GM18519 (cell line): Measurements from ENCODE around the gene CCS.
"Not testable (repeated sequence)": the region's sequence is repeated elsewhere in the genome, so short reads cannot be mapped to it uniquely, and the experiment has no call there.

ENCODE experiments used
- ATAC-seq: cut with Tn5 transposase; IDR thresholded peaks from one replicate; pipeline ENCODE4 v1.9.1; 2021; ENCODE audit warnings: mild to moderate bottlenecking, moderate library complexity; ENCODE audit not compliant: unreplicated experiment, low FRiP score

CCS gene

DNA sequence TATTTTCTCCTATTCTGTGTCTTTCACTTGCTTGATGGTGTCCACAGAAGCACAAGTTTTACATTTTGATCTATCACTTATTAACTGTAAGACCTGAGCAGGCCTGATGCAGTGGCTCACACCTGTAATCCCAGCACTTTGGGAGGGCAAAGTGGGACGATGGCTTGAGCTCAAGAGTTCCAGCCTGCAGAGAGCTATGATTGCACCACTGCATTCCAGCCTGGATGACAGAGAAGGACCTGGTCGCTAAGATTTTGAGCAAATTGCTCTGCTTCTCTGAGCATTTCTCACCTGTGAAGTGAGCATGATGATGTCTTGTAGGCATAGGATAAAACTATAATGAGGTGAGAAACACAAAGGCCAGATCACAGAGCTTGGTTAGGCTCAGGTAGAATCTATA, 6.8 kb upstream of the CCS start:
- ATAC-seq = no peak

DNA sequence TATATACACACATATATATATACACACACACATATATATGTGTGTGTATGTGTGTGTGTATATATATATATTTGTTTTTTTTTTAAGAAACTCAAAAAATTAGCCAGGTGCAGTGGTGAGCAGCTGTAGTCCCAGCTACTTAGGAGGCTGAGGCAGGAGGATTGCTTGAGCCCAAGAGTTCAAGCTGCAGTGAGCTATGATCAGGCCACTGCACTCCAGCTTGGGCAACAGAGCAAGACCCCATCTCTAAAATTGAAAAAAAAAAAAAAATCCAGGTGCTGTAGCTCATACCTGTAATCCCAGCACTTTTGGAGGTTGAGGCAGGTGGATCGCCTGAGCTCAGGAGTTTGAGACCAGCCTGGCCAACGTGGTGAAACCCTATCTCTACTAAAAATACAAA, 3.7 kb upstream of the CCS start:
- ATAC-seq = not testable (repeated sequence)

DNA sequence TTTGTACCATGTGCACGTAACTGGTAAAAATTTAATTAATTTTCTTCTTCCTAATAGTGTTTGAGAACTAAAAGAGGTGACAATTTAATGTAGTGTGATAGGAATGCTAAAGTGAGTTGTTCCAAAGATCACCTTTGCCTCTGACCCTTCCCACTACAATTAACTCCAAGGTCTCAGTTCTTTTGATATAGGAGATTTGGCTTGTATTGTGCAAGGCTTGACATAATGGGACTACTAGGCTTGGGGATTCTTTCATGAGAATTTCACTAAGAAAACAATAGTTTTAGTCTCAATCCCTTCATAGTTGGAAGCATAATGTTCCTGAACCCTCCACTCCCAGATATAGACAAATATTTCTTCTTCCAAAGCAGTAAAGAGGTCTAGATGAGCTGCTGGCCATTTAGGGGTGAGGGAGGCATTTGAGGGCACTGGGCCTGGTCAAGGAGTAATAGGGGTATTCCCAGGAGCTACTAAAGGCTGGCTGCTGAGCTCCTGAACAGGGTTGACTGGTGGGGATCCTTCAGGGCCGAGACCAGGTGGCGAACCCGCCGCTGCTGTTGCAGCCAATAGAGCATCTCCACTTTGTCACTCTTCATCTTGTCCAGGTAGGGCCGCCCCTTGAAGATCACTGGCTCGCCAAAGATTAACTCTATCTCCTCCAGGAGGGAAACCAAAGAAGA, 2.8 kb upstream of the CCS start:
- no peak for ATAC-seq

DNA sequence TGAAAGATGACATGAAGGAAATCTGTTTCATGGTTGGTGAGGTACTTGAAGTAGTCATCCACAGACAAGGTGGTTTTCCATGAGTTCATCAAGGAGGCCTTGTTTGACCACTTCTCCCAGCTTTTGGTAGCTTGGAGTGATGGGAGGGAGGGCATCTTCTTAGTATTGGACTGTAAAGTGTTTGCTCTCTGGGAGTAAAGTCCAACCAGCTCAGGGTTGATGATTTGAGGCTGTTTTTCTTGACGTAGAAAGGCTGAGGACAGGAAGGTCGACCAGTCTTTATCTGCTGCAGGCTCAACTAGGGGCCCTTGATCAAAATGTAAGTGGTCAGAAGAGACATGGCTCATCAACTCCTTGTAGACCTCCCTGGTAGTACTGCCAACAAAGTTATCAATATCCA, 1.8 kb upstream of the CCS start:
- no peak for ATAC-seq

DNA sequence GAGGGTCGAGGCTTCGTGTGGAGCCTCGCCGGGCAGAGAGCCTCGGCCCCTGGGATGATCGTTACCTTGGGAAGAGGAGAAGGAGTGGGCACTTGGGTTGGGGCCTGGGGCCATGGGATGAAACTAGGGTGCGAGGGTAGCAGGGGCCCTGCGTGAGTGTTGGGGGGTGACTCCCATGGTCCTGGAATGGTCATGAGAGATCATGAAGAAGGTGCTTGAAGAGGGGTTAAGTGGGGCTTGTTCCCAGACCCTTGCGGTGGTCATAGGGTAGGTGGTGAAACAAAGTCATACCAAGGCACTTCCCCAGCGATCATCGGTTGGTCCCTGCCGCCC, 284 bp downstream of the CCS start:
- peak; percentile 11 for ATAC-seq

DNA sequence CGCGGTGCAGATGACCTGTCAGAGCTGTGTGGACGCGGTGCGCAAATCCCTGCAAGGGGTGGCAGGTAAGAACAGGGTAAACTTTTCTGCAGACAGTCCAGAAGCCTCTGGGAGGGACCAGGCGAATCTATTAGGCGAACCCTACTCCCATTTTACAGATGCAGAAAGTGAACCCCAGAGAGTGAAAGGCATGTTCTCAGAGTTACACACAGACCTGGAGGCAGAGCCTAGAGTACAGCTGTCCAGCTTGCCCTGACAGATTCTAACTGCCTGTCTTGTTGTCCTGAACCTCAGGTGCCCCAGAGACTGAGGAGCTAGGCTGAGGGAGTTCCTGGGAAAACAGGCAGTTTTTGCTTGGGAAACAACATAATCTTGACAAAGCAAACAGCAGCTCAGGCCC, 665 bp downstream of the CCS start:
- no peak for ATAC-seq

DNA sequence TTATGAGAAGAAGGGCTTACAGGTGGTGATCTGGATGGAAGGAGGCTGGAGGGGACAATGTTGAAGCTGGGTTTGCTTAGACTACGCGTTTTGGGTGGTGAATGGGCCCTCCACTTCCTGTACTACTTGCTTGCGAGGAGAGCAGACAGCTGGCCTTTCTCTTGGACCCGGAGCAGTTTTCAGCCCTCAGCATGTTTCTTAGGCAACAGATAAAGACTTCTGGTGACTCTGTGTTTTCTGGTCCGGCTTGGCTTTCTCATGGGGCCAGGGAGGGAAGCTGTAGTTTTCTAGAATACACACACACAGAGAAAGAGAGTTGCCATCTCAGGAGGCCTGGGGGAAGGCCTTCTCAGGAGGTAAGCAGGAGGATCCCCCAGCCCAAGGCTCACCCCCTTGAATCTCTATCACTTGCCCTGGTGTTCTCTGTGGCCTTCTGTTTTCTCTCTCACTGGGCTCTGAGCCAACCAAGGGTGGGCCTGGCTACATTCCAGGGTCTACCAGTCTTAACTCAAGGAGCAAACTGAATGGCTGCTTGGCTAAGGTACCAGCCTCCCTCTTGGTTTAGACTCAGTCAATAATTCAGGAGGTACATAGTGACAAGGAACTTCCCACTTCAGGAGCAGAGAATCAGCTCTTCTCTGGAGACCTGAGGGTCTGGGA, 2.4 kb downstream of the CCS start:
- ATAC-seq = no peak

DNA sequence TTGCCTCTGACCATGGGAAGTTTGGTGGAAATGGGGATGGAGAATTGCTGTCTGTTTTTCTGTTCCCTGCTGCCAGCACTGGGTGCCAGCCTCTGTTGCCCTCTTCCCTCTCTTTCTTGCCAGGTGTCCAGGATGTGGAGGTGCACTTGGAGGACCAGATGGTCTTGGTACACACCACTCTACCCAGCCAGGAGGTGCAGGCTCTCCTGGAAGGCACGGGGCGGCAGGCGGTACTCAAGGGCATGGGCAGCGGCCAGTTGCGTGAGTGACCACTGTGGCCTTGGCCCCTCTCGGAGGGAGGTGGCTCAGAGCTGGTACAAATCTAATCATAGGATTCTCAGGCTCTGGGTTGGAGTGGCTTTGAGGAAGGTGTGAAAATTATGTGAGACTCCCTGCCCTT, 6.0 kb downstream of the CCS start:
- ATAC-seq = no peak

DNA sequence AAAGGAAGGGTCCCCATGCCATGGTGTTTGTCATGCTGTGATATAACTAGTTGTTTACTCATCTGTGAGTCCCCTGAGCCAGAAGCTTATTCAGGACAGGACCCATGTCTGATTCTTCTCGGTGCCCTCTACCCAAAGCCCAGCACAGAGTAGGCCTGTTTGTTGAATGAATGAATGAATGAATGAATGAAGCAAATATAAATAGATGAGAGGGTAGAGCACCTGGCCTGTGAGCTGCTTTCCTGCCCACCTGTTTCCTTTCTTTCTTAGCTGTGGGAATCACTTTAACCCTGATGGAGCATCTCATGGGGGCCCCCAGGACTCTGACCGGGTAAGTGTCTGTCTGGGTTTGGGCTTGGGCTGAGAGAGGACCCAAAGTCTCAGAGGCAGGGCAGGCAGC, 7.2 kb downstream of the CCS start:
- no peak for ATAC-seq

DNA sequence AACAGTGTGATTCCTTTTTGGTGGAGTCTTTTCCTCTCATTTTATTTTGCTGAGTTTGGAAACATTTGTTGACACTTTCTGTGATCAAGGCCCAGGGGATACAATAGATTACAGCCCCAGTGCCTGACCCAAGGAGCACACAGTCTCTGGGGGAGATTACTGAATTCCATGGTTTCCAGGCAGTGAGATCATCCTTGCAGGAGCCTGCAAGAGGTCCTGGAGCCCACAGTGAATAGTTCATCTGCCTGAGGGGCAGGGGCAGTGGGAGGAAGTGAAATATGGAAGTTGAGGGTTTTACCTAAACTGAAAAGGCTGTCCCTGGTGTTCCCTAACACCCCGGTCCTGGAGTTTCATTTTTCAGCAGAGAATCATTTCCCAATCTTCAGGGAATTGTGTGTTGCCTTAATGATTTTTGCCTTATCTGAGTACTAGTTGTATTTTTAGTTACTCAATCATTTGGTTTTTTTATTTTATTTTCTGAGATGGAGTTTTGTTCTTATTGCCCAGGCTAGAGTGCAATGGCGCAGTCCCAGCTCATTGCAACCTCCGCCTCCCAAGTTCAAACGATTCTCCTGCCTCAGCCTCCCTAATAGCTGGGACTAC, 7.7 kb downstream of the CCS start:
- no peak for ATAC-seq

DNA sequence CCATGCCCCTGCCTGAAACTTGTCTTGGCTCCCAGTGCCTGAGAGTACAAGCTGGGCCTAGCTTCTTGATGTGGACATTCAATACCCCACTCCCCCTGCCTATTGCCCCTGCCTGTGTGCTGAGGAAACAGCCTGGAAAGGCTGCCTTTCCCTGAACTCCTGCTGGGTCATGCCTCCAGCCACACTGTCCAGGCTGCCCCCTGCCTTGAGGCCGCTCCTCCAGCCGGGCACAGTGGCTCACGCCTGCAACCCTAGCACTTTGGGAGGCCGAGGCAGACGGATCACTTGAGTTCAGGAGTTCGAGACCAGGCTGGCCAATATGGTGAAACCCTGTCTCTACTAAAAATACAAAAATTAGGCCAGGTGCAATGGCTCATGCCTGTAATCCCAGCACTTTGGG, 10.1 kb downstream of the CCS start:
- no peak for ATAC-seq

DNA sequence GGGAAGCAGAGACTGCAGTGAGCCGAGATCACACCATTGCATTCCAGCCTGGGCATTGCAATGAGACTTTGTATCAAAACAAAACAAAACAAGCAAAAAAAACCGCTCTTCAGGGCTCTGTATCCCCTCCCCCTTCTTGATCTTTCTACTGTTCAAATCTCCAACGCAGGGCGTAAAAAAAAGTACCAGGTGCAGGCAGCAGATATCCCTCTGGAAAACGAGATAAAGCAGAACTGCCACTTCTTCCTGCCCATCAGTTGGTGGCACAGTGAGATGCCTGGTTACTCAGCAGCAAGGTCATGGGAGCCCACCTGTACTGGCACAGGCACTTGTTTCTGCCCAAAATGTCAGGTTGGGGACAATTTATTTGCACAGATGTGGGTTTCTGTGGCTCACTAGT, 11.2 kb downstream of the CCS start:
- ATAC-seq = no peak

DNA sequence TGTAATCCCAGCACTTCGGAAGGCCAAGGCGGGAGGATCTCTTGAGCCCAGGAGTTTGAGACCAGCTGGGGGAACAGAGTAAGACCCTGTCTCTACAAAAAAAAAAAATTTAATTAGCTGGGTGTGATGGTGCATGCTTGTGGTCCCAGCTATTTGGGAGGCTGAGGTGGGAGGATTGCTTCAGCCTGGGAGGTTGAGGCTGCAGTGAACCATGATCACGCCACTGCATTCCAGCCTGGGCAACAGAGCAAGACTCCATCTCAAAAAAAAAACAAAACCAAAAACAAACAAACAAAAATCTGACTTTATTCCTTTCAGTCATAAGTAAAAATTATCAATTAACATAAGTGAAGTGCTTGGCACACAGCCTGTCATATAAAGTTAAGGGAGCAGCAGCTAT, 13.6 kb downstream of the CCS start:
- ATAC-seq = not testable (repeated sequence)

DNA sequence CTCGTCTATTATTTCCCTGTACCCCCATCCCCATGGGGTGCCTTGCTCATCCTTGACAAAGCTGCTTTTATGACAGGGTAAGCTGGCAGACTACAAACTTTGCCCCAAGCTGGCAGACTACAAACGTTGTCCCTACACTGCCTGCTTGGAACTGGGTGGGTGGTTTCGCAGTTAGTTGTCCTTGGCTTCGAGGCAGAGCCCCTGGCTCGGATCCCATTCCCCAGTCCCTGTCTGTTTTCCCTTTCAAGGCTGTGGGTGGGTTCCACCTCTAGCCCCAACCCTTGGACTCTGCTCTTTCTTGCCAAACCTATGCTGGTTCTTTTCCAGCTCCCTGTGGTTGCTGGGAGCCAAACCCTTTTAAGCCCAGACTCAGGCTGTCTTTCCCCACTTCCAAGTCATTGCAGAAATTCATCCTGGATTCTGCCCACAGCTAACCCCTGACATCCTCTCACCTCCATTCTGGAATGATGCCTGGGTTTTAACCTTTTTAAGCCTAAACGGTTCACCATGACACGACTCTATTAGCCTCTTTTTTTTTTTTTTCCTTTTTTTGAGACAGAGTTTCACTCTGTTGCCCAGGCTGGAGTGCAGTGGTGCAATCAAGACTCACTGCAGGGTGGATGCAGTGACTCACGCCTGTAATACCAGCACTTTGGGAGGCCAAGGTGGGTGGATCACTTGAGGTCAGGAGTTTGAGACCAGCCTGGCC, 14.3 kb downstream of the CCS start:
- ATAC-seq = no peak

DNA sequence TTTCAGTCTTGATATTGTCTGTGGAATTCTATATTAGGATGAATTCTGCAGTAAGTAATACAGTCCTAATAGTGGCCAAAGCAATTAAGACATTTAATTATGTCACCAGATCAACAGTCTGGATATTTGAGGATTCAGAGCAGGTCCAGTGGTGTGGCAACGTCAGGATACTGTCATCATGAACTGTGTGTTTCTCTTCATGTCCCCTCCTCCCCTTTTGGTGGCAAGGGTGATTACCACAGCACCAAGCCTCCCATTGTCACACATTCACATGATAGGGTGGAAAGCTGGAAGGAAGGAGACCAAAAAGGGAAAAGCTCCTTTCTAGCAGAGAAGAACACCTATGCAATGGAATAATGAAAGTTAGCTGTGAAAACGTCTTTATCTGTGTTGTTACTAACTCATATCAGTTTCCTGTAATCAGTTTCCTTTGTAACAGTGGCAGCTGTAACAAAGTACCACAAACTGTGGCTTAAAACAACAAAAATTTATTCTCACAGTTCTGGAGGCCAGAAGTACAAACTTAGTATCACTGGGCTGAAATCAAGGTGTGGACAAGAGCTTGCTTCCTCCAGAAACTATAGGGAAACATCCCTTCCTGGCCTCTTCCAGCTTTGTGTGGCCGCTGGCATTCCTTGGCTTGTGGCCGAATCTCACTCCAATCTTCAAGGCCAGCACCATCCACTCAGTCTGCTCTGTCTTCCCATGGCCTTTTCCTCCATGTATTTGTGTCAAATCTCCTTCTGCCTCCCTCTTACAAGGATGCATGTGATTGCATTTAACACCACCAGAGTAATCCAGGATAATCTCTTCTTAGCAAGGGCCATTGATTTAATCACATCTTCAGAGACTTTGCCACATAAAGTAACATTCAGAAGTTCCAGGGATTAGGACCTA, 17.0 kb downstream of the CCS start:
- no peak for ATAC-seq

DNA sequence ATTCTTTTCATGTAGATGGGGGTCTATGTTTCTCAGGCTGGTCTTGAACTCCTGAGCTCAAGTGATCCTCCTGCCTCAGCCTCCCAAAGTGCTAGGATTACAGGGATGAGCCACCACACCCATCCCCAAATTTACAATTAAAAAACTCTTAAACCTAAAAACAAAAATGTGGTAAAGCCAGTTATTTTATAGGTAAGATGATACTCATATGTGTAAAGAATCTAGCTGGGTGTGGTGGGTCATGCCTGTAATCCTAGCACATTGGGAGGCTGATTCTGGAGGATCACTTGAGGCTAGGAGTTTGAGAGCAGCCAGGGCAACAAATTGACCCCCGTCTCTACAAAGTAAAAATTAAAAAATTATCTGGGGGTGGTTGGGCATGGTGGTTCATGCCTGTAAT, 19.5 kb downstream of the CCS start:
- ATAC-seq = no peak

DNA sequence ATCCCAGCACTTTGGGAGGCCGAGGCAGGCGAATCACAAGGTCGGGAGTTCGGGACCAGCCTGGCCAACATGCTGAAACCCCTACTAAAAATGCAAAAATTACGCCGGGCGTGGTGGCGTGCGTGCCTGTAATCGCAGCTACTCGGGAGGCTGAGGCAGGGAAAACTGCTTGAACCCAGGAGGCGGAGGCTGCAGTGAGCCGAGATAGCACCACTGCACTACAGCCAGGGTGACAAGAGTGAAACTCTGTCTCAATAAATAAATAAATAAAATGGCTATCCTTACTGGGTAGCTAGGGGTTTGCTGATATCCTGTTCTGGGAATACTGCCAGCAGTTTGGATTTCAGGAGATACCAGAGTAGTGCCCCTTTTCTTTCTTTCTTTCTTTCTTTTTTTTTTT, 21.1 kb downstream of the CCS start:
- ATAC-seq = no peak

DNA sequence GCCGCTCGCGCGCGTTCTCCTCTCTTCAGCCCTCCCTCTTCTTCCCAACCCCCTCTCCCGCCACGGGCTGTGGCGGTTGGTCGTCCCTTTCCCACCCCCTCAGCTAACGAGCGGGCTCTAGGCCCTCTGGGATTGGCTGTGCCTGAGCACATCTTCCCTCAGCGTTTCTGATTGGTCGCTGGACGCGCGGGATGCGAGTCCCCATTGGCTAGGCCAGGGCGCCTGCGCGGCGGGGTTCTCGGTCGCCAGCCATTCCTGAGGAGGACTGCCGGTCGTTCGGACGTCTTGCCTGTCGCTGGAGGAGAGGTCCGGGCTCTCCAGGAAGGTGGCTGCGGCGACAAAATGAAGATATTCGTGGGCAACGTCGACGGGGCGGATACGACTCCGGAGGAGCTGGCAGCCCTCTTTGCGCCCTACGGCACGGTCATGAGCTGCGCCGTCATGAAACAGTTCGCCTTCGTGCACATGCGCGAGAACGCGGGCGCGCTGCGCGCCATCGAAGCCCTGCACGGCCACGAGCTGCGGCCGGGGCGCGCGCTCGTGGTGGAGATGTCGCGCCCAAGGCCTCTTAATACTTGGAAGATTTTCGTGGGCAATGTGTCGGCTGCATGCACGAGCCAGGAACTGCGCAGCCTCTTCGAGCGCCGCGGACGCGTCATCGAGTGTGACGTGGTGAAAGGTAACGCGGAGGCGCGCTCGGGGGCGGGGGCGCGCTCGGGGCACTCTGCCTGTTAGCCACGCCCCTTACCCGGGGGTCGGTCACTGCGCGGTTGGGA, 23.6 kb downstream of the CCS start, which contains the start of gene RBM14:
TSS of gene RBM14 (plus strand) at position 252 of the 776 bp plus-strand sequence. CDS start at position 343, 91 bp downstream.
- ATAC-seq = peak; percentile 85

DNA sequence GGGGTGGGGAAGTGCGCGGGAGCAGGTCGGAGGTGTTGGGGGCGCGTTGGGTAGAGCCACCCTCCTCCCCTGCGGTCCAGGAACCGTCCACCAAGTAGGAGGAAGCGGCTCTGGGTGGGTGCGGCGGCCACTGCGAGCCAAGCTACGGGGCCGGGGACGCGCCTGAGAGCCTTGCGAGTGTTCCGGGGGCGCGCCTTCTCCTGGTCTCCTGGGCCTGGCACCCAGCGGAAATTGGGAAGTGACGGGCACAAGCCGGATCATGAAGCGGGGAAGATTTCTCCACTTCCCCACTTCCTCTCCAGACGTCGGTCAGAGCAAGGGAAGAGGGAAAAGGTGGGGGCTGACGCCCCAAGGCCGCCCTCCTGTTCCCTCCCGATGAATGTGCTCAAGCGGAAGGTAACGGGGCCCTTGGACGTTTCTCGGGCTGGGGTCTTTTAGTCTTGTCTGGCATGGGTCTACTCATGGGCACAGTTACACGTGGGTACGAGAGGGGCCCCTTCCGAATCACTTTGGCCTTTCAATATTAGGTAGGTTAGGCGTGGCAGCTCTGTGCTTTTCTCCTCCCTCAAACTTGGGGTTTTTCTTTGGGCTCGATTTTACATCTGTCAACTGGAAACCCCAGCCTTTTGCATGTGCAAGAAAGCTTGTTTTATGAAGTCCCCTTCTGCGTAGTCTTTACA, 24.3 kb downstream of the CCS start:
- ATAC-seq = no peak
